NCI-H82 treated with DMSO at 0.1 percent for 48 hours (cell line): ENCODE results near the gene ACVR1C.
A peak's percentile ranks its signal among the peaks of the same experiment; 100 is the strongest.

Experiments
- DNase-seq: peaks from one replicate; lab custom pipeline; 2025; ENCODE audit not compliant: unreplicated experiment; lab: John Stamatoyannopoulos, UW

The ACVR1C gene

GRCh38 chr2:157500334-157500733 is 128.3 kb downstream of the ACVR1C start:
- DNase-seq: no peak

DNA sequence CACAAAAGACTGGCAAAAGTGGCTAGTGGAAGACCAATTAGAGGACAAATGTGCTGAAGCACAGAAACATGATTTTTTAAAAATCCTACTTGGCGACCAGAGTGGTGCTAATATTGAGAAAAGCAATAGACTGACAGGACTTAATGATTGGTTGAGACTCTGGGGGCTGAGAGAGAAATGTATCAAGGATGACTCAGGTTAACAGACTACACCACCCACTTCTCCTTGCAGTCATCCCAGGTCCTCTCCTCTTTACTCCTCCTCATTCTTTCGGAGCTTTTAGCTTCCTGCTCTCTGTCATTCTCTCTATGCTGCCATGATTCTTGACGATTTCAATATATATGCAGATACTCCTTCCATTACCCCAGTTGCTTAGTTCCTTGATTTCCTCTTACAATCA is 130.2 kb downstream of the ACVR1C start:
- no peak for DNase-seq

- DNase-seq: peak; percentile 61
These were observed 130.9 kb downstream of the ACVR1C start for GRCh38 chr2:157497638-157498314.

DNA sequence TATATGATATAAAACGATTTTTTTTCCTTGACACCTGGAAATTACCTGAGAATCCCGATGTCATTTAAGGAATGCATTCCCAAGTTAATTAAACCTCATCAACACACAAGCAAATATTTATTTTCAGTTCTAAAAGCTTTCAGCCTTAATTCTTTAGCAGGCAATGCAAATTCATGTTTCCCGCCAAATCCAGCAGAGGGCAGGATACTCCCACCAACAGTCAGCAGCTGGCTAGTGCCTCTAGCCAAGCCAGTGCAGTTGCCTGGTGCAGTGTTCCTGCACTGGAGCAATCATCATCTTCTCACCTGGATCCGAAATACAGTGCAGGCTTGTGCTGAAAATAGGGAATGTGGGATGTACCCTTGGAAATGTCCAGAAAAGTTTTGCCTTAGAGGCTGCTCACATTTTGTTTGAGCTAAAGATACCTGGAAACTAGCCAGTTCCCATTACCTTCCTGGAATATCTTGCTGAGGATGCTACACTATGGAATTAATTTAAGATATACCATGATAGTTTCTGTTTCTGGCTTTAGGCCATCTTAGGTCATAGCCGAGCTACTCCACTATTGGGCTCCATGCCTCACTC is 136.4 kb downstream of the ACVR1C start:
- DNase-seq: peak; percentile 39

GRCh38 chr2:157489983-157490382 is 138.7 kb downstream of the ACVR1C start:
- DNase-seq: no peak

- DNase-seq: no peak
These were observed 139.8 kb downstream of the ACVR1C start for GRCh38 chr2:157488877-157489276.

DNA sequence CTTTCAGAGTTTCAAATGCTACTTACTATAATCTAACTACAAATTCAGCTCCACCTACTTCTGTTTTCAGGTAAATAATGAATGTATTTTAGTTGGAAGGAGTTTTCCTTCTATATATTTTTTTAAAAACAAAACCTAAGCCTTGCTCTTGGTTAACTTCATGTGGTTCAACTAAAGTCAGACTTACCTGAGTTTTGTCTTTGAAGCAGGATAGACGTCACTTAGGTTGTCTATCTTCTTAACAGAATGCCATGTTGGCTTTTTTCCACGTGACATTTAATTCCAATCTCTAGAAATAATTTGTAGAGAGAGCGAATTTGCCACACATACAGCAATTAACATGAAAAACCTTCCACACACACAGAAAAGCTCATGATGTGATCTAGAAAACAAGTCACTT is 140.9 kb downstream of the ACVR1C start:
- DNase-seq: no peak

DNA sequence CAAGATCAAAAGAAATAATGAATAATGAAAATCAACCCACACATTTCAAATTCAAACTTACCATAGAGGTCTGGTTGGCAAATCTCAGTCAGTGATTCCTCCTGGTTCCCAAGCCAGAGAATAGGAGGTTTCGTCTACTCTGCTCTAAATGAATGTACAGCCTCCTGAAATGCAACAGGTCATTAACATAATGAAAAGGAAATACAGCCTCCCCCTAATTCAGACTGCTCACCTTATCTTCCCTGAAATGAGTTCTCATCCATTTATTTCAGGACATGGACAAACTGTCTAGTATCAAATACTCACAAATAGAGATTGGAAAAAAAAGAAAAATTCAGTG is 141.4 kb downstream of the ACVR1C start:
- DNase-seq: no peak

DNA sequence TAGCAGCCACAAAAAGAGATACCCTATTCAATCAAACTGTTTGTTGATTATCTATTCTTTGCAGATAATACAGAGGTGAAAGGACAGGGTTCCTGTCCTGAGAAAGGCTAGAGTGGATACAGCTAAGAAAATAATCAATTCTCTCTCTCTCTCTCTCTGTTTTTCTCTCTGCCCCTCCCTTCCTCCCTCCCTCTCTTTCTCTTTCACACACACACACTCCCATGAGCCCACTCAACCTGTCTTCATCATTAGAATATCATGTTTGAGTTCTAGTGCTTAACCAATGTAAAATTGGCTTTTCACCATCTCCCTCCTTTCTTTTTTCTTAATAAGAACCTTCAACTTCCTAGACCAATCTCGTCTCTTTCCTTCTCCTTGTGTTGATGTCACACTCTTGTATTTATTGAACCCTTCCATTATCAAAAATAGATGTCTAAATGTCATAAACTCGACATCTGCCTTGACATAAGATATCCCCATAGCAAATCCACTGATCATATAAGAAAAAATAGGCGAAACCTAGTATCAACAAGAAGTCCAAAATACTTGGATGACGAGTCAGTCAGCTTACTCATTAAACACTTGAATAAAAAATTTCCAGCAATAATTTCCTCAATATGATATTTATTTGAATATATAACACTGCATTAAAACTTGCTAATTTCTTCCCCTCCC is 141.9 kb downstream of the ACVR1C start:
- DNase-seq: no peak

- DNase-seq: no peak
These were observed 148.3 kb downstream of the ACVR1C start for GRCh38 chr2:157480182-157480961.

DNA sequence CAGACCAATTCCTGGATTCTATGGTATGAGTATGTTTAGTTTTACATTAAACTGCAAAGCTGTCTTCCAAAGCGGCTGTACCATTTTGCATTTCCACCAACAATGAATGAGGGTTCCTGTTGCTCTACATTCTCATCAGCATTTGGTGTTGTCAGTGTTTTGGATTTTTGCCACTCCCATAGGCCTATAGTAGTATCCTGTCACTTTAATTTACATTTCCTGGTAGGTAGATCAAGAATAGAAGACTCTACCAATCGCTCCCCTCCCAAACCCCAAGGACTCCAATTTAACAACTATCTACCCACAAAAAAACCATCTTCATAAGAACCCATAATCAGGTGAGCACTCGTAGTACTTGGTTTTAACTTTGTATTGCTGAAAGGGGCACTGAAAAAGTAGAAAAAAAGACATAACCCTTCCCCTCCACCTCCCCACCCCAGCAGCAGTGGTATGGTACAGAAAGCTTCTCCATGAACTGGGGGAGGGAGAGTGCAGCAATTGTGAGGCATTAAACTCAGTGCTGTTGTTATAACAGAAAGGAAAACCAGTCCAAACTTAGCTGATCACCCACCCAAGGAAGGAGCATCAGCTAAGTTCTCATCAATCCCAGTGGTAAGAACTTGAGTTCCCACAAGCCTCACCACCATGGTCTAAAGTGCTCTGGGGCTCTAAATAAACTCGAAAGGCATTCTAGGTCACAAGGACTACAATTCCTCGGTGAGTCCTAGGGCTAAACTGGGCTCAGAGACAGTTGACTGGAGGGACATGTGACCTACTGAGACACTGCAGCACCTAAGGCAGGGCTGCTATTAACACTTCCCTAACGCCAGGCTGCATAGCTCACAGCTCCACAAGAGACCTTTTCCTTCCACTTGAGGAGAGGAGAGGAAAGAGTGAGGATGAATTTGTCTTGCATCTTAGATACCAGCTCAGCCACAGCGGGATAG is 149.3 kb downstream of the ACVR1C start:
- DNase-seq: no peak

GRCh38 chr2:157477919-157478318 is 150.7 kb downstream of the ACVR1C start:
- DNase-seq: no peak

- DNase-seq: no peak
These were observed 151.5 kb downstream of the ACVR1C start for GRCh38 chr2:157476953-157477709.
